ENCODE data around the gene TEC. TPM values are rescaled to one million over a fixed set of nuclear protein-coding genes. Genes with fewer than 3 reads are reported as not detected.

Gene TEC
- total and polyA plus RNA-seq, 2 experiments from 2014 or later: 2.9 to 3.0 TPM

- no peak overlapping the region for H3K4me3 Mint-ChIP-seq
- H2AFZ ChIP-seq: no peak overlapping the region
- peaks cover 3% of the 10 kb centered on the region; the same call in 1 of the 2 replicates for H3K36me3 ChIP-seq (ENCODE audit: insufficient read depth)
- H3K4me2 ChIP-seq: no peak overlapping the region
- H3K9me2 ChIP-seq (ENCODE audit: insufficient read depth): 0 out of 2 replicates have a peak, but pooled peaks cover 3% of the 10 kb centered on the region
- no peaks in the 10 kb centered on the region for H3K4me1 Mint-ChIP-seq
- no peaks in the 10 kb centered on the region; the same call in 2 of the 3 replicates for H3K9me3 Mint-ChIP-seq
- TF ChIP-seq REST (IDR thresholded peaks at IDR 0.05; ENCODE audit: unreplicated experiment) (no peak), CREB1 (CRISPR knock-in tag; IDR thresholded peaks at IDR 0.05; ENCODE audit: low read depth) (no peak), ETS1 (IDR thresholded peaks at IDR 0.05) (no peak), CTCF (conservative IDR thresholded peaks at IDR 0.05; ENCODE audit: low read depth in 2 of 2) (no peak), POLR2AphosphoS5 (IDR thresholded peaks at IDR 0.05; ENCODE audit: low read depth) (no peak), ZNF331 (CRISPR knock-in tag; IDR thresholded peaks at IDR 0.05; ENCODE audit: low read depth) (no peak), EZH2phosphoT487 (IDR thresholded peaks at IDR 0.05; ENCODE audit: unreplicated experiment) (no peak), ZNF462 (CRISPR knock-in tag; IDR thresholded peaks at IDR 0.05) (no peak), JUNB (IDR thresholded peaks at IDR 0.05; ENCODE audit: unreplicated experiment) (no peak), ZNF114 (CRISPR knock-in tag; IDR thresholded peaks at IDR 0.05) (no peak), NANOG (IDR thresholded peaks at IDR 0.05; ENCODE audit: borderline replicate concordance) (no peak), STAT1 (IDR thresholded peaks at IDR 0.05; ENCODE audit: unreplicated experiment) (no peak), EZH2 (IDR thresholded peaks at IDR 0.05; ENCODE audit: low read depth, unreplicated experiment) (no peak)
- ATAC-seq: no peak
- H3K27me3 ChIP-seq (ENCODE audit: insufficient read depth): no peaks in the 10 kb centered on the region
- H3F3A ChIP-seq (replicated peaks; ENCODE audit: low read depth): no peaks in the 10 kb centered on the region
- H3K4me3 ChIP-seq: no peak overlapping the region
- DNase-seq (ENCODE audit: low spot score): no peak
- no peaks in the 10 kb centered on the region for H4K20me1 ChIP-seq (replicated peaks; ENCODE audit: insufficient read depth)
- H3K27ac ChIP-seq (ENCODE audit: low read depth): no peak overlapping the region
- no peaks in the 10 kb centered on the region for H3K79me2 ChIP-seq (replicated peaks; ENCODE audit: insufficient read depth)
- H3K4me1 ChIP-seq (ENCODE audit: insufficient read depth): no peaks in the 10 kb centered on the region
- no peak overlapping the region for H3K27ac Mint-ChIP-seq
- H3K36me3 Mint-ChIP-seq (ENCODE audit: low read depth): peaks cover 15% of the 10 kb centered on the region
- H3K27me3 Mint-ChIP-seq (ENCODE audit: insufficient read depth, low read depth, poor library complexity): peaks cover 2% of the 10 kb centered on the region
Observed at GRCh38 chr4:48138511-48138910, 131.1 kb downstream of the TEC start.
